Measurements from ENCODE around the gene IGHMBP2.

GRCh38 chr11:68880851-68881250 lies 22.8 kb upstream of the IGHMBP2 start:
- TF ChIP-seq CTCF (IDR thresholded peaks at IDR 0.05; ENCODE audit: low read depth, low read length, poor library complexity, severe bottlenecking) (no peak), EZH2phosphoT487 (IDR thresholded peaks at IDR 0.05; ENCODE audit: borderline replicate concordance, low read length) (no peak)
